SK-N-MC (cell line): Measurements from ENCODE around the gene ST6GALNAC3.

Source experiments
- EZH2 ChIP-seq: fragments of 200-600 bp; sonication (generic); IDR thresholded peaks from one replicate; pipeline ENCODE4 v1.6.1; 2017; ENCODE audit warnings: antibody characterized with exemption
- POLR2AphosphoS5 ChIP-seq: IDR thresholded peaks from 2 replicates; pipeline ENCODE4 v1.6.1; 2012; ENCODE audit warnings: mild to moderate bottlenecking, low read depth, low read length, borderline replicate concordance

GRCh38 chr1:76124196-76124595 is 49.6 kb downstream of the ST6GALNAC3 start:
- TF ChIP-seq POLR2AphosphoS5 (no peak), EZH2 (no peak)
